ENCODE results near the gene MYO5B.
"Not testable (repeated sequence)": the region's sequence is repeated elsewhere in the genome, so short reads cannot be mapped to it uniquely, and the experiment has no call there.

Gene MYO5B

DNA sequence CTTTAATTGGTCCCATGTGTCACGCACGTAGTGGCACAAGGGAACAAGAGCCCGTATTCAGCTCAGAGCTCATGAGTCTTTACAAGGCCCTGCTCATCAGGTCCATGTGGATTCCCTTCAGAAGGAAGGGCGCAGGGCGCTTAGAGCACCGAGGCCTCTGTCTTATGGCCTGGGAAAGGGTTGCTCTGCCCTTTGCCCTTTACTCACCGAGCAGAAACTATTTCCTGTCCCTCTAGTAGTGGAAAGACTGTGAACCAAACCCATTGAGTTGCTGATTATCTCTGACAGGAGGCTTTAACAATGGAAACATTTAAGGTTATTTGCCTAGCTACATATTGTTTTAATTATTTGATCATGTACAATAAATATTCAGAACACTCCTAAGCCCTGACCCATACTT is 279.6 kb downstream of the MYO5B start:
- DNase-seq (ENCODE audit: low read depth) = no peak

DNA sequence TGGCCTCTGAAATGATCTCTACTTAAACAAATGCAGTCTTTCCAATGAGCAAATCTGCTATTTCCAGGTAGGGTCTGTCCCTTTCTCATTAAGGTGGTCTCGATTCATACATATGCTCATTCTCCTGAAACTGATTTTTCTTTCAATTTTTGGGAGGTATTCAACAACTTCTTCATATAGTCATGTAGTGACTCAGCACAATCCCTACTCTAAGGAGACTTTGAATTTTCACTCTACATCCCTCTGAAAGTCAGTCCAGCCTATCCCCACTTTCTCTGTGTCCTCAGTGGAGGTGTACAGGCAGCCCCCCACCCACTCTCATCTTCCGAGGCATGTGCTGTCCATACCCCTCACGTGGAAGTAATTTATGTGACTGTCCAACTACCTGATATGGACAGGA is 281.7 kb downstream of the MYO5B start:
- DNase-seq (ENCODE audit: low read depth) = no peak

DNA sequence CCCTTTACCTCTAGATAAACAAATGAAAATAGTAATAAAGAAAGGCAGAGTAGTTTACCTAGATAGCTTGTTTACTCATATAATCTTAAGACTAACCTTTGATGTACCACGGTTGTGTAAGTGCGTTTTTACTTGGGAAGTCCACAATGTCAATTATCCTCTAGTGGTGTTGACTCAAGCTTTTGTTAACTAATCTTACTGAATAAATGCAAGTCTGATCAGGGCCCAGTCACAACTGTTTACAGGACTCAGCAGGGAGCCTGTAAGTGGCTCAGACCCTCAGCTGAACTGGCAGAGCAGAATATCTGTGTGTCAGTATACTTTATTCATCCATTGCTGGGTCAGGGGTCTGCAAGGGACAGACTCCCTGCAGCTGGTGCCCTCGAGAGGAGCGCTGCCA is 283.5 kb downstream of the MYO5B start:
- no peak for DNase-seq (ENCODE audit: low read depth)

GRCh38 chr18:49910986-49911385 is 284.0 kb downstream of the MYO5B start:
- DNase-seq (ENCODE audit: low read depth) = no peak

- DNase-seq (ENCODE audit: low read depth) = no peak
These were observed 284.9 kb downstream of the MYO5B start for GRCh38 chr18:49910019-49910418.

GRCh38 chr18:49907346-49907929 is 287.5 kb downstream of the MYO5B start:
- no peak for DNase-seq (ENCODE audit: low read depth)

DNA sequence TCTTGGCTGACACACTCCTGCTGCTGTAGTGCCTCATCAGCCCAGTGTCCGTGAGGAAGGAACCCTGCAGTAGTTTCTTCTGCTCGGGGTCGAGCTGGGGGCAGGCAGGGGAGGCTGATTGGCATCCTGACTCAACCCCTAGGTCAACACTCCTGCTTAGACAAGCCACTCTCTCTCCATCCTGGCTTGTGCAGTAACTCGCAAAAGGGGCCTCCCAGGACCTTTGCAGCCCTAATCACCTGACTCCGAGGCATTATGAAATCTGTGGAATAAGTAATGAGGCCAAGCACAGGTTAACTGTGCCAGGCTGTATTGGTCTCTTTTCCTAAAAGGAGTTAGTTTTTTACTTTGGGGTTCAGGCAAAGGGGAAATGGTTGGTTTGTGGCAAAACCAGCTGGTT is 289.2 kb downstream of the MYO5B start:
- no peak for DNase-seq (ENCODE audit: low read depth)

GRCh38 chr18:49904871-49905555 is 289.9 kb downstream of the MYO5B start:
- DNase-seq (ENCODE audit: low read depth) = no peak

DNA sequence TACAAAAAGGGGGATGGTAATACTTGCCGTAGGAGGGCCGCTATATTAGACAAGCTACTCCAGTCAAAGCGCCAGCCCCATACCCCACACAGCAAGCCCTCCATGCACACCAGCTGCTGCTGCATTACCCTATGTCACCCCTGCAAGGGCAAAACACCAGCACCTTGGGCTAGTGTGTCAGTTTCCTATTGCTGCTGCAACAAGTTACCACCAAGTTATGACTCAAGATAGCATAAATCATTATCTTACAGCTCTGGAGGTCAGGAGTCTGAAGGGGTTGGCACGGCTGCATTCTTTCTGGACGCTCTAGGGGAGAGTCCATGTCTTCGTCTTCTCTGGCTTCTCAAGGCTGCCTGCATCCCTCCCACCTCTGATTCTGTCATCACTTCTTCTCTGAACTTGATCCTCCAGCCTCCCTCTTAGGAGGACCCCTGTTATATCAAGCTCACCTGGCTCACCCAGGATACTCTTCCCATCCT is 293.0 kb downstream of the MYO5B start:
- DNase-seq (ENCODE audit: low read depth) = no peak

DNA sequence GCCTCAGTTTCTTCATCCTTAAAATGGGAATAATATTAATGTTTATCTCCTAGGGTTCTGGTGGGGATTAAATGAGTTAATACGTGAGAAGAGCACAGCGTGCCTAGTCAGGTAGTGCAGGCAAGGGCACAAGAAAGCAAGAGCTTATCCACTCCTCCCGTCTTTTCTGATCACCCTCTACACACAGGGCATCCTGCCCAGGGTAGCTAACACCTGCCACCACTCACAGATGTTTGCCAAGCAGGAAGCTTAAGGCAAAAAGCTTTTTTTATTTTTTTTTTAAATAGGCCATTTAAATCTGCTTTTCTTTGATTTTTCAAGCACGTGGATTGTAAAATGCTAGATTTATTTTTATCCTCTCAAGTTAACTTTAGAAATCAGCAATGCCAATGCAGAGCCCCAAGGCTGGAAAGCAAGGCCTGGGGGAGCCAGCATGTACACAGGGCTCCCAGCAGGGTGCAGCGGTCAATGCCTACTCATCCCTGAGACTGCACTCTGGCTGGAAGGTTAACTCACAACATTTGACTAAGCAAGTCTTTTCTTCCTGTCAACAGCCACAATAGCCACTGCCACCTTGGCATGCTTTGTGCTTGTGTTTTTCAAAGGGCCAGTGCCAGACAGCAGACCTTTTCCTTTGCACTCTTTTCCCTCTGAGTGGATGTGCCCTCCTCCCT is 295.2 kb downstream of the MYO5B start:
- no peak for DNase-seq (ENCODE audit: low read depth)

GRCh38 chr18:49898421-49898820 is 296.5 kb downstream of the MYO5B start:
- DNase-seq (ENCODE audit: low read depth) = no peak

GRCh38 chr18:49894517-49895226 is 300.3 kb downstream of the MYO5B start:
- DNase-seq (ENCODE audit: low read depth) = no peak

DNA sequence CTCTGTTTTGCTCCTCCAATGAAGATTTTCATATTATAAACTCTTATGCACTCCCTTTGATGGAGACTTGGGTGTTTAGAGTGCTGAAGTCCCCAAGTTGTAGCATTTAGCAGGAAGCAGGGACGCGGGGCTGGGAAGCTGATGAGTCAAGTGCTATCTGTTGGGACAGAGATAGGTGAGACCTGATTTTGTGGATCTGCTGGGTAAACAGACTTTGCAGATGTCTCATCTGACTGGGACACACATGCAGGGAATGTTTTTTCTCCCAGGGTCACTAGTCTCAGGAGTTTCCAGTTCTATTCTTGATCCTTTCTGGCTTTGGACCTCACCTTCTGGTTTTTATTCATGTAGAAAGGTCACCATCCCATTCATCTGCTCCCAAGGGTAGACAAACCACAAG is 301.9 kb downstream of the MYO5B start:
- DNase-seq (ENCODE audit: low read depth) = no peak

DNA sequence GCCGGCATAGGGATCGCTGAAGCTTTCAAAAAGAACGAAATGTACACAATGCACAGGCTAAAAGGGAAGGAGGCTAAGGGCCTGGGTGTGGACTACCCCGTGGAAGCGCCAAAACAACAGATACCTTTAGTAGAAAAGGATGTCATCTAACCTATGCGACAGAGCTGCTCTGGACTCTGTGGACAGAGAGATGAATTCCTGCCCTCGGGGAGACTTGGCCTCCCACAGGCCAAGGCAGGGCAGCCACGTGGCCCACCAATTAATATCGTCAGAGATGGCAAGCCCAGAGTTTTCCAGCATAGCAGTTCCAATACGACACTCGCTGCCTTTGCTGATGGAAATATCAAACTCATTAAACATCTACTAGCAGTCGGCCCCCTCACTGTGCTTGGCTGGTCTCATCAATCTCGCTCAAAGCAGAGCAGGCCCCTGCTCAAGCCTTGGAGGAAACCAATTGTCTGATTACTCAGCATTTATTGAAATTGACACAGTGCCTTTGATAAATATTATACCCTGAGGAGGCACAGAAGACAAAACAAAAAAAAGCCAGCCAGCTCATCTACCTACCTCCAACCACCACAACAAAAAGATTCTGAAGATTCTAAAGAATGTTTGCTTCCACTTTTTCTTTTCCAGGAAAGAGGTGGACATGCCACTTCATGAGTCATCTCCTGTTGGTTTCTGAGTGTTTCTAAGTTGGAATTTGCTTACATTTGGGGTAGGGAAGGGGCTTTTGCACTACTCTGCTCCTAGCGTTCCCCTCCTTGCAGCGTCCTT is 302.6 kb downstream of the MYO5B start:
- DNase-seq (ENCODE audit: low read depth) = no peak

DNA sequence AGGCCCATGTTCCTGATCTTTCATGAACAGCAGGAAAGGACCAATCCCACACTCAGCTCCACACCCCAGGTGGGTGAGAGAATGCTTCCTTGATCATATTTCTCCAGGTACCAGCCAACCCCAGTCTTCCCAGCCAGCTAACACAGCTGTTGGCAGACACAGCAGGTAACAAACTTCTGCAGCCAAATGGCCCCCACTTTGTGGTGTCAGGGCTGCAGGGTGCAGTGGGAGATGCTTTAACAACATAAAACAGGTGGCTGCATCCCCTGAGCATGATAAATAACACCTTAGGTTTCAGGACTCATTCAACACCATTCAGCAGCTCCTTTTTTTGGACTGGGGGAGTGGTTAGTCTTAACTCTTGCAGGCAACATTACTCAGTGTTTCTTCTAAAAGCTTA is 304.9 kb downstream of the MYO5B start:
- DNase-seq (ENCODE audit: low read depth) = no peak

DNA sequence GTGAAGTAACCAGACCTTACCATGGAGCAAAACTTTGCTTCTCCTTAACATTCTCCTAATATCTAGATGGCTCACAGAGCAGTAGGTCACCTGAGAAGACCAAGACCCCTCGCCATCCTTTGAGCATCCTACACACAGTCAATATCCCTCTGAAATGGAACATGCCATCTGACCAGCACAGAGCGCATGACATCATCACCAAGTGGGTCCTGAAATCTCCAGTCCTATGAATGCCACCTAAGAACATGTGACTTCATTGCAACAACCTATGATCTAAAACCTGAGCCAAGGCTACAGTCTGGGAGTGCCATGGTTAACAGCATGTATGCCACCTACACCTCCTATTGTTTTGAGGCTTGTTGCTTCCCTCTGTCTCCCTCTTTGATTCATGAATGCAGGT is 305.4 kb downstream of the MYO5B start:
- DNase-seq (ENCODE audit: low read depth) = not testable (repeated sequence)

DNA sequence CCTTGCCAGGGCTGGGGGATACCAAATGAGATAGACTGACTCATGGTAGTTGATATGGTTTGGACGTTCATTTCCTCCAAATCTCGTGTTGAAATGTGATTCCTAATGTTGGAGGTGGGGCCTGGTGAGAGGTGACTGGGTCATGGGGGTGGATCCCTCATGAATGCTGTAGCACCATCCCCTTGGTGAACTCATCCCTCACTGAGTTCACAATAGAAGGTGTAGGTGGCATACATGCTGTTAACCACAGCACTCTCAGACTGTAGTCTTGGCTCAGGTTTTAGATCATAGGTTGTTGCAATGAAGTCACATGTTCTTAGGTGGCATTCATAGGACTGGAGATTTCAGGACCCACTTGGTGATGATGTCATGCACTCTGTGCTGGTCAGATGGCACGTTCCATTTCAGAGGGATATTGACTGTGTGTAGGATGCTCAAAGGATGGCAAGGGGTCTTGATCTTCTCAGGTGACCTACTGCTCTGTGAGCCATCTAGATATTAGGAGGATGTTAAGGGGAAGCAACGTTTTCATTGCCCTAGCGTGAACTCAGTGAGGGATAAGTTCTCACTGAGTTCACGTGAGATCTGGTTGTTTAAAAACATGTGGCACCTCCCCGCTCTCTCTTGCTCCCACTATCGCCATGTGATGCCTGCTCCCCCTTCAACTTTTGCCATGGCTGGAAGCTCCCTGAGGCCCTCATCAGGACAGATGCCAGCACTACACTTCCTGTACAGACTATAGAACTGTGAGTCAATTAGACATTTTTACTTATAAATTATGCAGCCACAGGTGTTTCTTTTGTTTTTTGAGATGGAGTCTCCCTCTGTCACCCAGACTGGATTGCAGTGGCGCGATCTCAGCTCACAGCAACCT is 307.8 kb downstream of the MYO5B start:
- DNase-seq (ENCODE audit: low read depth) = no peak

DNA sequence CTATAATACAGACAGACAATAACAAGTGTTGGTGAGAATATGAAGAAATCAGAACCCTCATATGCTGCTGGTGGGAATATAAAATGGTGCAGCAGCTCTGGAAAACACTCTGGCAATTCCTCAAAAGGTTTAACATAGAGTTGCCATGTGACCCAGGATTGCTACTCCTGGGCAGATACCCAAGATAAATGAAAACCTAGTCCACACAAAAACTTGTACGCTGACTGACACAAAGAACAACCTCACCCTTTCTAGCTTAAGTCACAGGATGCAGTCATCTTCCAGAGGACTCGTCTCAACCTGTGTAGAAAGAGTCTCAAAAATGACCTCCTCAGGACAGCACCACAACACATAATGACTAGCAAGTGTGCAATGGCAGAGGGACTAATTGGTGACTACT is 310.0 kb downstream of the MYO5B start:
- no peak for DNase-seq (ENCODE audit: low read depth)

- DNase-seq (ENCODE audit: low read depth) = no peak
These were observed 310.5 kb downstream of the MYO5B start for GRCh38 chr18:49884465-49884864.

GRCh38 chr18:49880661-49881060 is 314.3 kb downstream of the MYO5B start:
- no peak for DNase-seq (ENCODE audit: low read depth)

- DNase-seq (ENCODE audit: low read depth) = no peak
These were observed 315.7 kb downstream of the MYO5B start for GRCh38 chr18:49879271-49879580.
